Kidney (tissue), 14 donors: Measurements from ENCODE around the gene RIT2. TPM values are rescaled to one million over a fixed set of nuclear protein-coding genes. Genes with fewer than 3 reads are reported as not detected.
"Not testable (repeated sequence)": the region's sequence is repeated elsewhere in the genome, so short reads cannot be mapped to it uniquely, and the experiment has no call there.

Experiments used
- DNase-seq, 5 donors: peaks; one replicate each; pipeline ENCODE4 v3.0.0-alpha.2; 2013 to 2020
- FAIRE-seq: peaks from 2 replicates; lab custom pipeline; 2012; peaks lifted over from hg19 to GRCh38; lab: Jason Lieb, UNC
- H3K27ac ChIP-seq, 2 donors: one replicate each; pipeline ENCODE4 v1.7.0; 2013; ENCODE audit warnings: low read depth in 2 of 2, low read length in 2 of 2, inconsistent platforms in 1 of 2
- H3K27me3 ChIP-seq: one replicate; pipeline ENCODE4 v1.7.1; 2013; ENCODE audit warnings: low read length, inconsistent platforms; ENCODE audit not compliant: control insufficient read depth, insufficient read depth
- H3K36me3 ChIP-seq, 3 donors: one replicate each; pipeline versions ENCODE4 v1.7.0 to v1.7.1; 2013; ENCODE audit warnings: low read length in 3 of 3, control low read depth in 1 of 3, inconsistent platforms in 1 of 3; ENCODE audit not compliant: insufficient read depth in 3 of 3, control insufficient read depth in 2 of 3
- H3K4me1 ChIP-seq, 3 donors: one replicate each; pipeline versions ENCODE4 v1.7.0 to v1.7.1; 2013; ENCODE audit warnings: low read length in 3 of 3, inconsistent platforms in 1 of 3, low read depth in 1 of 3; ENCODE audit not compliant: control insufficient read depth in 2 of 3, insufficient read depth in 2 of 3
- H3K4me3 ChIP-seq, 3 donors: one replicate each; pipeline versions ENCODE4 v1.7.0 to v1.8.1; 2013; ENCODE audit warnings: low read length in 3 of 3, control low read depth in 1 of 3, inconsistent platforms in 1 of 3
- H3K9ac ChIP-seq, 3 donors: one replicate each; pipeline versions ENCODE4 v1.7.0 to v1.7.1; 2013; ENCODE audit warnings: low read length in 3 of 3, control low read depth in 1 of 3, inconsistent platforms in 1 of 3
- H3K9me3 ChIP-seq, 3 donors: one replicate each; pipeline versions ENCODE4 v1.7.0 to v1.7.1; 2013; ENCODE audit warnings: low read length in 3 of 3, control low read depth in 1 of 3, inconsistent platforms in 1 of 3; ENCODE audit not compliant: control insufficient read depth in 2 of 3, insufficient read depth in 1 of 3
- CTCF ChIP-seq: IDR thresholded peaks from 3 replicates; pipeline ENCODE4 v1.5.1; 2012; ENCODE audit warnings: mild to moderate bottlenecking, moderate library complexity, borderline replicate concordance; ENCODE audit not compliant: insufficient read depth; ENCODE audit errors: extremely low read depth
- intact Hi-C: fragments of 100-400 bp; cut with DNase I; formaldehyde crosslinking; loops from one replicate; pipeline ENCODE4 v1.11.1; 2022
- polyA plus RNA-seq: library from polyadenylated mRNA; stranded (reverse); fragments of 350-450 nt; fragmentation: Illumina TruSeq; extraction: RNeasy Lipid Tissue Mini Kit (QIAGEN cat#74804); gene quantifications from one replicate; pipeline ENCODE4 v1.2.3, GENCODE V29; 2014; ENCODE audit warnings: low read depth, low replicate concordance; ENCODE audit not compliant: insufficient read depth
- total RNA-seq: library from RNA; stranded (reverse); fragmentation: NEBNext Ultra II Directional; extraction: Animal tissue kit (Norgen Biotek cat#: 25700); gene quantifications from one replicate; pipeline ENCODE4 v1.2.1, GENCODE V29; 2021
- donor health status: control.
- donor health status: control.
- donor health status: control.
- donor health status: control.
- donor health status: control.
- donor health status: DM: yes; HTN: yes; CAD: no.
- donor health status: Normal renal cell carcinoma (clear cell type).

RIT2 gene
- total and polyA plus RNA-seq, 2 donors from 2014 or later: not detected

- FAIRE-seq: no peak
- Histone ChIP-seq H3K4me3 (no peak overlapping the region), H3K4me1 (no peaks in the 10 kb centered on the region), H3K9ac (no peak overlapping the region), H3K27me3 (no peaks in the 10 kb centered on the region), H3K27ac (no peak overlapping the region), H3K9me3 (no peaks in the 10 kb centered on the region), H3K36me3 (no peaks in the 10 kb centered on the region)
- DNase-seq: no peak
- intact Hi-C loops: no loop called here
- TF ChIP-seq CTCF: no peak
Measured at GRCh38 chr18:42745171-42745570, 370.3 kb downstream of the RIT2 start.

DNA sequence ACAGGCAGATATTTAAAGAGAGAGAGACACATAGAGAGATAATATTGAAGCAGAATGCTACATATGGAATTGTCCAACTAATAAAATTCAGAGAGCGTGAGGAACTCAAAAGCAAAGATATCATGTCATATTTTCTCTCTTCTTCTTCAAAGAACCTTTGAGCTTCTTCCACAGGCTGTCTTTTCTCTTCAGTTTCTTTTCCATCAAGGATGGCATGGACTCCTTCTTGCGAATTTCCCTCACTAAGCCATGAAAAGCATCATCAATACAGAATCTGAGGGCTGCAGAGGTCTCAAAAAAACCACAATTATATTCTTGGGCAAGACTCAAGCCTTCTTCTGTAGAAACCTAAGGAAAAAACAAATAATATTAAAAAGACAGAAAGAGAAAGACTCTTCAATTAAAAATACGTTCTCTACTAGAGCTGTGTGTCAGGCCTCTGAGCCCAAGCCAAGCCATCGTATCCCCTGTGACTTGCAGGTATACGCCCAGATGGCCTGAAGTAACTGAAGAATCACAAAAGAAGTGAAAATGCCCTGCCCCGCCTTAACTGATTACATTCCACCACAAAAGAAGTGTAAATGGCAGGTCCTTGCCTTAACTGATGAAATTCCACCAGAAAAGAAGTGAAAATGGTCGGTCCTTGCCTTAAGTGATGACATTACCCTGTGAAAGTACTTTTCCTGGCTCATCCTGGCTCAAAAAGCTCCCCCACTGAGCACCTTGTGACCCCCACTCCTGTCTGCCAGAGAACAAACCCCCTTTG, 371.9 kb downstream of the RIT2 start:
- Histone ChIP-seq H3K4me3 (no peak overlapping the region), H3K27me3 (no peaks in the 10 kb centered on the region), H3K27ac (no peak overlapping the region), H3K36me3 (no peaks in the 10 kb centered on the region), H3K9me3 (no peaks in the 10 kb centered on the region), H3K9ac (no peak overlapping the region), H3K4me1 (no peaks in the 10 kb centered on the region)
- intact Hi-C loops: no loop called here
- TF ChIP-seq CTCF: no peak
- DNase-seq: no peak
- FAIRE-seq: no peak

GRCh38 chr18:42742969-42743368, 372.5 kb downstream of the RIT2 start:
- DNase-seq (peak in 2 of 5 donors; percentile 3 to 32), FAIRE-seq (no peak)
- no peak overlapping the region for H3K9ac ChIP-seq
- no peaks in the 10 kb centered on the region for H3K27me3 ChIP-seq
- H3K4me3 ChIP-seq: no peak overlapping the region
- no peaks in the 10 kb centered on the region for H3K9me3 ChIP-seq
- no peaks in the 10 kb centered on the region for H3K4me1 ChIP-seq
- intact Hi-C loops: no loop called here
- no peaks in the 10 kb centered on the region for H3K36me3 ChIP-seq
- no peak for TF ChIP-seq CTCF
- no peak overlapping the region for H3K27ac ChIP-seq

GRCh38 chr18:42742474-42742873, 373.0 kb downstream of the RIT2 start:
- no peak overlapping the region for H3K9ac ChIP-seq
- DNase-seq (no peak), FAIRE-seq (no peak)
- H3K9me3 ChIP-seq: no peaks in the 10 kb centered on the region
- H3K4me3 ChIP-seq: no peak overlapping the region
- TF ChIP-seq CTCF: no peak
- no peaks in the 10 kb centered on the region for H3K27me3 ChIP-seq
- H3K36me3 ChIP-seq: no peaks in the 10 kb centered on the region
- intact Hi-C loops: no loop called here
- no peaks in the 10 kb centered on the region for H3K4me1 ChIP-seq
- no peak overlapping the region for H3K27ac ChIP-seq

DNA sequence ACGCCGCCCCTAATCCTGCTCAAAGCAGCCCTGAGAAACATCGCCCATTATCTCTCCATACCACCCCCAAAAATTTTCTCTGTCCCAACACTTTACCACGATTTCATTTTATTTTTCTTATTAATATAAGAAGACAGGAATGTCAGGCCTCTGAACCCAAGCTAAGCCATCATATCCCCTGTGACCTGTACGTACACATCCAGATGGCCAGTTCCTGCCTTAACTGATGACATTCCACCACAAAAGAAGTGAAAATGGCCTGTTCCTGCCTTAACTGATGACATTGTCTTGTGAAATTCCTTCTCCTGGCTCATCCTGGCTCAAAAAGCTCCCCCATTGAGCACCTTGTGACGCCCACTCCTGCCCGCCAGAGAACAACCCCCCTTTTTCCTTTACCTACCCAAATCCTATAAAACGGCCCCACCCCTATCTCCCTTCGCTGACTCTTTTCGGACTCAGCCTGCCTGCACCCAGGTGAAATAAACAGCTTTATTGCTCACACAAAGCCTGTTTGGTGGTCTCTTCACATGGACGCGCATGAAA, 373.6 kb downstream of the RIT2 start:
- H3K36me3 ChIP-seq, H3K4me1 ChIP-seq, DNase-seq, H3K27me3 ChIP-seq, FAIRE-seq, H3K4me3 ChIP-seq, H3K9ac ChIP-seq, intact Hi-C loops, H3K27ac ChIP-seq, H3K9me3 ChIP-seq: not testable (repeated sequence)
